ENCODE data around the gene HSPH1.
"Not testable (repeated sequence)": the region's sequence is repeated elsewhere in the genome, so short reads cannot be mapped to it uniquely, and the experiment has no call there.

Gene HSPH1

DNA sequence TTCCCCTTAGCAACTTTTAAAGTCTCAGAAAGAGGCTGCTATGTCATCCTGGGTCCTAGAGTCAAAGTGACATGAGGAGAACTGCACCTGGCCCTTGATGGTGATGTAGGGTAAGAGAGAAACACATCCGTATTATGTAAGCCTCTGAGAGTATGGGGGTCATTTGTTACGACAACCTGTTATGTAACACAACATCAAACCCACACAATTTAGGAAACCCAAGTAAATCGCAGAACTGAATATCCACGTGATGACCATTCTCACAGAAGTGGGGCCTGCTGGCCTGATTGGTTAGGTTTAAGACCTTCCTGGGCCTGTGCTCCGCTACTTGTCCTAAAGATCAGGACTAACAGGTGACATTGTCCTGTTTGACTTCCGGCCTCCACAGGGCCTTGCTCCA lies 22.7 kb upstream of the HSPH1 start:
- TF ChIP-seq Cebpa-rat (IDR thresholded peaks at IDR 0.05), result no peak
- Histone ChIP-seq H3K27me3 (no peaks in the 10 kb centered on the region), H3K27ac (no peak overlapping the region), H3K4me2 (no peak overlapping the region), H4K20me1 (no peaks in the 10 kb centered on the region), H3K9ac (no peak overlapping the region), H3K36me3 (no peaks in the 10 kb centered on the region), H3K4me1 (peaks cover 5 to 8% (median 5%) of the 10 kb centered on the region in 10 experiments; a peak in 18 of 20 replicates), H3K4me3 (no peak overlapping the region), H3K9me3 (replicated peaks in 1 of 11) (peaks cover 0 to 7% (median 0%) of the 10 kb centered on the region in 11 experiments; a peak in 3 of 22 replicates)

DNA sequence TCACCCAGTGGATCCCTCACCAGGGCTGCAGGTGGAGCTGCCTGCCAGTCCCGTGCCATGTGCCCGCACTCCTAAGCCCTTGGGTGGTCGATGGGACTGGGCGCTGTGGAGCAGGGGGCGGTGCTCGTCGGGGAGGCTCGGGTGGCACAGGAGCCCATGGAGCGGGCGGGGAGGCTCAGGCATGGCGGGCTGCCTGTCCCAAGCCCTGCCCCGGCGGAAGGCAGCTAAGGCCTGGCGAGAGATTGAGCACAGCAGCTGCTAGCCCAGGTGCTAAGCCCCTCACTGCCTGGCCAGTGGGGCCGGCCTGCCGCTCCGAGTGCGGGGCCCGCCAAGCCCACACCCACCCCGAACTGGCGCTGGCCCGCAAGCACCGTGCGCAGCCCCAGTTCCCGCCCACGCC lies 21.3 kb upstream of the HSPH1 start:
- H3K9ac ChIP-seq, result no peak overlapping the region
- H4K20me1 ChIP-seq, result no peaks in the 10 kb centered on the region
- H3K27ac ChIP-seq, result no peak overlapping the region
- H3K27me3 ChIP-seq, result no peaks in the 10 kb centered on the region
- no peaks in the 10 kb centered on the region for H3K36me3 ChIP-seq
- peaks cover 7 to 13% (median 9%) of the 10 kb centered on the region in 10 experiments; a peak in 18 of 20 replicates for H3K4me1 ChIP-seq
- H3K4me3 ChIP-seq, result no peak overlapping the region
- no peak overlapping the region for H3K4me2 ChIP-seq
- H3K9me3 ChIP-seq (replicated peaks in 1 of 11), result peaks cover 0 to 8% (median 4%) of the 10 kb centered on the region in 11 experiments; a peak in 12 of 22 replicates
- TF ChIP-seq Cebpa-rat (IDR thresholded peaks at IDR 0.05), result no peak

DNA sequence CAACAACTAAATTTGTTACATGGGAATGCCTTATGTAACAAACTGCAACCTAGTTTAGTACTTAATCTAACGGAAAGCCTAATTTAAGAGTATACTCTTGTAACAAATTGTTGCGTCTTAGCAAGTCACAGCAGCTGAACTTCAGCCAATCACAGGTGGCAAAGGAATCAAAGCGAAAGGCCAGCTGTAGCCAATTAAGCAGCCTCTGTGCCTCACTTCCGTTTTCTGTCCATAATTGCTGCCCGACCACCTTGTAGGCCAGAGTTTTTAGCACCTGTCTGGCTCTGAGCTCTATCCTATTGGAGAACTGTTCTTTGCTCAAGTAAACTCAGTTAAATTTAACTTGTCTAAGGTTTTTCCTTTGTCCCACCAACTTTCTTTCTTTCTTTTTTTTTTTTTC lies 18.1 kb upstream of the HSPH1 start:
- Histone ChIP-seq H3K36me3 (no peaks in the 10 kb centered on the region), H3K27me3 (no peaks in the 10 kb centered on the region), H4K20me1 (no peaks in the 10 kb centered on the region), H3K4me1 (peaks cover 7 to 13% (median 9%) of the 10 kb centered on the region in 10 experiments; a peak in 18 of 20 replicates), H3K27ac (no peak overlapping the region), H3K9ac (no peak overlapping the region; a peak in 1 of 22 replicates), H3K4me3 (no peak overlapping the region), H3K9me3 (replicated peaks in 1 of 11) (peaks cover 0 to 14% (median 11%) of the 10 kb centered on the region in 11 experiments; a peak in 12 of 22 replicates), H3K4me2 (peak overlapping the region; percentile 2 to 63 (median 18); a peak in 15 of 22 replicates)
- TF ChIP-seq Cebpa-rat (IDR thresholded peaks at IDR 0.05), result no peak

DNA sequence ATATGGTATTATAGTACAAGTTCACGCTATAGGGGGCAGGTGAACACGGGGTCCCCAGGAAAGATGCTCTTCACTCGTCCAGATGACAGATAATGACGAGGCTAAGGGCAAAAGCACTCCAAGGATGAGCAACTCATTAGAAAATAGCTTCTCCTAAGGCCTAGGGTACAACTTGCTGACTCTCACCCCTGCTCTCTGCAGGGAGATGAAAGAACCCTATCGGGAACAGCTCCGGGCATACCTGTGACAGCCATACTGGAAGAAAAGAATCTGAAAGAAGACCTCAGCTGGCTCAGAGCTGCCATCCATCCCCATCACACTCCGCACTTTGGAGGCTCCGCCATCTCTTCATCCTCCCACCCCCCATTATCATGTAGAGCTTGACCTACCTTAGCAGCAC lies 17.5 kb upstream of the HSPH1 start:
- TF ChIP-seq Cebpa-rat (IDR thresholded peaks at IDR 0.05), result no peak
- Histone ChIP-seq H3K27ac (no peak overlapping the region), H3K4me1 (peaks cover 7 to 13% (median 9%) of the 10 kb centered on the region in 10 experiments; a peak in 18 of 20 replicates)

DNA sequence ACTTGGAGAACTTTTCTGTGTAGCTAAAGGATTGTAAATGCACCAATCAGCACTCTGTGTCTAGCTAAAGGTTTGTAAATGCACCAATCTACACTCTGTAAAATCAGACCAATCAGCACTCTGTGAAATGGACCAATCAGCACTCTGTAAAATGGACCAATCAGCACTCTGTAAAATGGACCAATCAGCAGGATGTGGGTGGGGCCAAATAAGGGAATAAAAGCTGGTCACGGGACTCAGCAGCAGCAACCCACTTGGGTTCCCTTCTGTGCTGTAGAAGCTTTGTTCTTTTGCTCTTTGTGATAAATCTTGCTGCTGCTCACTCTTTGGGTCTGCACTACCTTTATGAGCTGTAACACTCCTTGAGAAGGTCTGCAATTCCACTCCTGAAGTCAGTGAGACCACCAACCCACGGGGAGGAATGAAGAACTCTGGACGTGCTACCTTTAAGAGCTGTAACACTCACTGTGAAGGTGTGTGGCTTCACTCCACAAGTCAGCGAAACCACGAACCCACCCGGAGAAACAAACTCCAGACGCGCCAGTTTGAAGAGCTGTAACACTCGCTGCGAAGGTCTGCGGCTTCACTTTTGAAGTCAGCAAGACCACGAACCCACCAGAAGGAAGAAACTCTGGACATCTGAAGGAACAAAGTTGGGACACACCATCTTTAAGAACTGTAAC lies 16.2 kb upstream of the HSPH1 start:
- H3K9me3 ChIP-seq (replicated peaks in 1 of 11), result peaks cover 0 to 14% (median 11%) of the 10 kb centered on the region in 11 experiments; a peak in 12 of 22 replicates
- not testable (repeated sequence) for H3K36me3 ChIP-seq, H3K9ac ChIP-seq, H3K4me3 ChIP-seq, H3K4me2 ChIP-seq, H3K27me3 ChIP-seq, H4K20me1 ChIP-seq, H3K27ac ChIP-seq
- peaks cover 7 to 13% (median 9%) of the 10 kb centered on the region in 10 experiments; a peak in 18 of 20 replicates for H3K4me1 ChIP-seq

More for the DNA sequence above, 17.5 kb upstream of the HSPH1 start:
- Histone ChIP-seq H4K20me1 (no peaks in the 10 kb centered on the region), H3K27me3 (no peaks in the 10 kb centered on the region), H3K4me3 (no peak overlapping the region), H3K9ac (no peak overlapping the region), H3K4me2 (peak overlapping the region; percentile 2 to 63 (median 18); a peak in 13 of 22 replicates), H3K9me3 (replicated peaks in 1 of 11) (peaks cover 0 to 14% (median 11%) of the 10 kb centered on the region in 11 experiments; a peak in 12 of 22 replicates), H3K36me3 (no peaks in the 10 kb centered on the region)

DNA sequence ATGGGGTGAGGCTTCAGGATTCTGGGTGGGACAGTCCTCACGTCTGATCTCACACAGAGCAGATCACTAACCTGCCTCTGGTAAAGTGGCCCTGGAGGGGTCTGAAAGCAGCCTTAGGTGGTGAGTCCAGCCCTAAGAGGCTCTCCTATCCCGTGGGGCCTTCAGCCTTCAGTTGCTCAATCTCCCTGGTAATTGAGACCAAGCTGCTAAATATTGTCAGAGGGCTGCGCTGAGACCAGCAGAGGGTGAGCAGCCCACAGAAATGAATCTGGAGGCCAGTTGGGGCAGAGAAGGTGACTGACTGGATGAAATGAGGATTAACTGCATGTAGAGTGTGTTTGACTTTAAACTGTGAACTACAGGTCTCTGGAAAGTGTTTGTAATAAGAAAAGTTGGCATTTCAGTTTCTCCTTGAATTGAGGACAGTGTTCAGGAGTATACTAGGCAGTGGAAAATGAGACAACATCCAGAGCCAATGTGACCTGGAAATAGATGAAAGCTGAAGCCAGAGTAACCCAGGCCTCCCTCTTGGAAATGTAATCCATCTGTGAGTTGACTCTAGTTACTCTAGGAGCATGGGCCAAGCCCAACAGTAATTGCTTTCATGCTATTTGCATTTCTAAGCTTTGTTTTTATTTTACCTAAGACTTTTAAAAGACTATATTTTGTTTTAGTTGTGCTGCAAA lies 14.3 kb upstream of the HSPH1 start:
- H3K4me1 ChIP-seq, result peaks cover 7 to 13% (median 9%) of the 10 kb centered on the region in 10 experiments; a peak in 18 of 20 replicates
- H3K36me3 ChIP-seq, result no peaks in the 10 kb centered on the region
- peaks cover 0 to 14% (median 11%) of the 10 kb centered on the region in 11 experiments; a peak in 12 of 22 replicates for H3K9me3 ChIP-seq (replicated peaks in 1 of 11)
- H3K27ac ChIP-seq, result no peak overlapping the region
- no peaks in the 10 kb centered on the region for H4K20me1 ChIP-seq
- TF ChIP-seq Cebpa-rat (IDR thresholded peaks at IDR 0.05), result no peak
- no peak overlapping the region for H3K4me2 ChIP-seq
- no peaks in the 10 kb centered on the region for H3K27me3 ChIP-seq
- H3K4me3 ChIP-seq, result no peak overlapping the region
- H3K9ac ChIP-seq, result no peak overlapping the region

DNA sequence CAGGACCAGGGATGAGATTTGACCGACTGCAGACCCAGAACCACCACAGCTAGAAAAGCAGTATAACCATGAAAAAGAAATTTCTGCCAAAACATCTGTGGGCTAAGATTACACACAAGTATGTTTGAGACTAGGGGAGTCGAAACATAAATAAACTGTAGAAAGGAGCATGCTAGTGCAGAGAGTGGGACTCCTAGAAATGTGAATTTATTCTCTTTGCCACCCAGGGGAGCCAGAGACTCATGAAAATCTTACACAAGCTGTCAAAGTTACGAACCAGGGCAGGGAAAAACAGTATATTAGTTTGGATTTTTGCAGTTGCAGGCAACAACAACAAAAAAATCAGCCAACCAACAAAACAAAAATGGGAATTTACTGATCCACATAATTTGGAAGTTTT lies 12.3 kb upstream of the HSPH1 start:
- TF ChIP-seq Cebpa-rat (IDR thresholded peaks at IDR 0.05), result no peak
- Histone ChIP-seq H3K4me2 (no peak overlapping the region), H3K27ac (no peak overlapping the region)

DNA sequence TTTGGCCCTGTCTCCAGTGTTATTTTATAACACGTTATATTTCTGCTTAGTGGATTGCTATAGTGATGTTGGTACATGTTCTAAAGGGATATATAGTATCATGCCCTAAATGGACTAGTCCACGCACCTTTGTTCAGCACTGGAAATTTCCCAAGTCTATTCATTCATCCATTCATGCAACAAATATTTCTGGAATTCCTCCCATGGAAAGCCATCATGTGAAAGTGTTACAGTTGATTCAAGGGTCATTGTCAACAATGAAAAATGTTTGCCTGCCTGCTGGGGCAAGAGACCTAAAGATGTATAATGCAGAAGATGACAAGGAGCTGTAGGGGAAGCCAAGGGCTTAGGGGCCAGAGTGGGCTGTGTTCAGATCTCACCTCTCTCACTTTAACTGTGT lies 10.8 kb upstream of the HSPH1 start:
- H3K4me1 ChIP-seq, result peaks cover 0 to 7% (median 0%) of the 10 kb centered on the region in 10 experiments; a peak in 4 of 20 replicates
- H3K27ac ChIP-seq, result no peak overlapping the region
- H3K27me3 ChIP-seq, result no peaks in the 10 kb centered on the region
- no peak for TF ChIP-seq Cebpa-rat (IDR thresholded peaks at IDR 0.05)
- H3K9me3 ChIP-seq (replicated peaks in 1 of 11), result peaks cover 0 to 5% (median 3%) of the 10 kb centered on the region in 11 experiments; a peak in 7 of 22 replicates
- no peaks in the 10 kb centered on the region for H3K36me3 ChIP-seq
- H3K9ac ChIP-seq, result no peak overlapping the region
- no peak overlapping the region for H3K4me2 ChIP-seq
- no peaks in the 10 kb centered on the region for H4K20me1 ChIP-seq
- no peak overlapping the region for H3K4me3 ChIP-seq

More for the DNA sequence above, 12.3 kb upstream of the HSPH1 start:
- Histone ChIP-seq H3K4me3 (no peak overlapping the region), H4K20me1 (no peaks in the 10 kb centered on the region), H3K4me1 (peaks cover 0 to under 1% (median 0%) of the 10 kb centered on the region in 10 experiments; a peak in 1 of 20 replicates), H3K36me3 (no peaks in the 10 kb centered on the region), H3K27me3 (no peaks in the 10 kb centered on the region), H3K9me3 (replicated peaks in 1 of 11) (peaks cover 0 to 14% (median 11%) of the 10 kb centered on the region in 11 experiments; a peak in 12 of 22 replicates), H3K9ac (no peak overlapping the region)

DNA sequence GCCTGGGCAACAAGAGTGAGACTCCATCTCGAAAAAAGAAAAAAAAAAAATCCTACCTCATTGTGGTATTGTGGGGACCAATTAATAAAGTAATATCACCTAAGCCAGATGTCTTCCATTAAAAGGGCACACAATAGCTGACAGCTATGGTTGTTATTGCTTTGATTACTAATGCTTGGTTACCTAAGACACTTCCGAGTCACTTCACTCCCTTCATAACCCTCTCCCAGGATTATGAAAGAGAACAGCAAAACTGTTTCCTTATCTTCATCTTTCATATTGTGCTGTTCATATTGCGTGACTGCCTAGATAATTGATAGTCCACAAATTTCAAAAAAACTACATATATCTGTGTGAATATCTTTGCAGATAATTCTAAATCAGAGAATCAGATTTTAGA lies 10.3 kb upstream of the HSPH1 start:
- Histone ChIP-seq H3K36me3 (no peaks in the 10 kb centered on the region), H3K4me1 (peaks cover 0 to 12% (median 0%) of the 10 kb centered on the region in 10 experiments; a peak in 4 of 20 replicates), H3K4me3 (no peak overlapping the region), H3K9ac (no peak overlapping the region), H3K9me3 (replicated peaks in 1 of 11) (no peaks in the 10 kb centered on the region), H3K27me3 (no peaks in the 10 kb centered on the region), H3K4me2 (no peak overlapping the region), H4K20me1 (no peaks in the 10 kb centered on the region), H3K27ac (no peak overlapping the region)
- TF ChIP-seq Cebpa-rat (IDR thresholded peaks at IDR 0.05), result no peak

Data from BLaER1 treated with 17β-estradiol and CSF1 and Interleukin-3, amounts not matched to agents 10 nM and 100 nM (cell line).